Medulla oblongata (tissue), 1 donor: ENCODE data around the gene MGAT4B.

Experiments used
- DNase-seq: peaks from one replicate; pipeline ENCODE4 v3.0.0-alpha.2; 2015; ENCODE audit errors: extremely low spot score

The MGAT4B gene

DNA sequence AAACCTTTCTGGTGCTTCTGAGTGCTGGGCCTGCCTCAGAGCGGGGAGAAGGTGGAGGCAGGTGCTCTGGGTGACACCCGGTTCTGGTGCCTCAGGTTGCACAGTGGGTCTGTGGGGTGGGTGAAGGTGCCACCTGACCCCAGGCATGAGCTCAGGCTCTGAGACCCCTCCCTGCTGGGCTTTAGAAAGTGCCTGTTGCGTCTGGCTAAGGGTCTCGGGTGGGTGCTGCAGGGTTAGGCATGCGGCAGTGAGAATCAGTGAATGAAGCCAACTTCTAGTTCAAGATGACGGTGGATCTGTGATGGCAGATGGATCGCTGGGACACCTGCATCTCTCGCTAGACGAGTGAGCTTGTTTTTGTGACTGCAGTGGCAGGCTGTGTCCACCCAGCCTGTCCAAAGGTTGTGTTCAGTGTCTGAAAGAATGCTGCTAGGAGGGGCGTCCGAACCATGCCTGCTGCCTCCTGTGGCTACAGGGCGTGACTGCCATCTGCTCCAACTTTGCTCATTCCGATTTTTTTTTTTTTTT lies 19.1 kb upstream of the MGAT4B start:
- no peak for DNase-seq

DNA sequence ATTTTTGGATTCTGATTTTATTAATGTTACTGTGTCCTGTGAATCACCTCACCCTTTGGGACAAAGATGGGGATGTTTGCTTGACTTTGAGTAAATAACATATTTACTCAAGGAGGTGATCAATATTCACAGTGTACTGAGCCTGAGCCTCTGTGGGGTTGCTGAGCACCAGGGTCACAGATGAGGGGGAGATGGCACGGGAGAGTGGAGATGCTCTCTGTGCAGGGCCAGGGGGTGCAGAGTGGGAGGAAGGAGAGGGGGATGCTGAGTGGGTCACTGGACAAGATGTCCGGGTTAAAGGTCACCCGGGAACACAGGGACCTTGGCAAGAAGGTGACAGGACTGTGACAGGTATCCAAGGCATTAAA lies 18.1 kb upstream of the MGAT4B start:
- no peak for DNase-seq

DNA sequence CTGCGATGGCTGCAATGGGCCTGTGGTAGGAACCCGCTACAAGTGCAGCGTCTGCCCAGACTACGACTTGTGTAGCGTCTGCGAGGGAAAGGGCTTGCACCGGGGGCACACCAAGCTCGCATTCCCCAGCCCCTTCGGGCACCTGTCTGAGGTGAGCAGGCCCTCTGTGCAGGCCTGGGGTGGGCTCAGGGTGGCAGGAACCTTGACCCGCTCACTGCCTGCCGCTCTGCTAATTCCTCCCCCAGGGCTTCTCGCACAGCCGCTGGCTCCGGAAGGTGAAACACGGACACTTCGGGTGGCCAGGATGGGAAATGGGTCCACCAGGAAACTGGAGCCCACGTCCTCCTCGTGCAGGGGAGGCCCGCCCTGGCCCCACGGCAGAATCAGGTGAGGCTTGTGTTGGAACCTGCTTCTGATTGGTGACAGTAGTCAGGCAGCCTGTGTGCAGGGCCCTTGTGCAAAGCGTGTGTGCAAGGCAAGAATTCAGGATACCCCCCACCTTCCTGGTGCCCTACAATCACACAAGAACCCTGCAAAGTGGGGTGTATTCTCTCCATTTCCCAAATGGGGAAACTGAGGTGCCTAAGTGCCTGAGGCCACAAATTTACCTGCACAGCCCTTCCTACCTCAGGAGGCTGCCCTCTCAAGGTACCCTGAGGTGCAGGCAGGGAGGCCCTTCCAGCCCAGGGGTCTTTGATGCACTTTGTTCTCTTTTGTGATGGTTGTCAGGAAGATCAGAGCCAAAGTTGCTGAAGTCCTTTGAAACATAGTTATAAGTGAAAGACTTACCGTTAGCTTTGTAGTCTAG lies 17.5 kb upstream of the MGAT4B start:
- DNase-seq: no peak

DNA sequence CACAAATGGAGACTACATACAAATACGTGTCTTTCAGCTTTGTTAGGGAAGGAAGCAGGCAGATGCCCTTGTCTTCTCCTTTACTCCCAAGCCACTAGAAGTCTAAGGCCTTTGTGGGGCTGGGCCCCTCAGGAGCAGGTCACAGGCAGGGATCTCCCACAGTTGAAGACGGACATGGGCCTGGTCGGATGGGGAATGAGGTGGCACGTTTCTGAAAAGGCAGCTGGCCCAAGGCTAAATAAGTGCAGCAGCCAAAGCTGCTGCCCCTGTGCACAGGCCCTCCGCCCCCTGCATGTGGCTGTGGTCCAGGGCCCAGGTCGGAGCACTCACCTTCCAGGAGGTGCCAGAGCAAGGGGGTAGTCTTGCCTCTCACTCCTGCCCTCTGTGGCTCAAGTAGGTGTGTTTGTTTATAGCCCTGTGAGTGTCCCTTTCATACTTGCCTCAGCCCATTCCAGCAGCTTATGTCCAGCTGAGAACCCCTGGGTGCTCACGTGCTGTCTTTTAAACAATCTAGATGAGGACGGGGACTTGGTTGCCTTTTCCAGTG lies 15.9 kb upstream of the MGAT4B start:
- DNase-seq: no peak

DNA sequence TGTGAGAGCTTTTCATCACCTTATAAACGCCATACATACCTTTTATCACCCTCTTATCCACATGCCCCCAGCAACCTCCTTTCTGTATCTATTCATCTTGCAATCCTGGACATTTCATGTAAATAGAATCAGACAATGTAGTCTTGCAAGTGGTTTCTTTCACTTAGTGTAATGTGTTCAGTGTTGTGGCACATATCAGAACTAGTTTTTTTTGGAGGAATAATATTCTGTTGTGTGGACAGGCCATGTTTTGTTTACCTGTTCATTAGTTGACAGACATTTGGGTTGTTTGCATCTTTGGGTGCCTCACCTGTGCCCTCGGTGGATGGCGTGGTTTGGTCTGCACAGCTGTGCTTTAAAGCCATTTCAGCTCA lies 15.4 kb upstream of the MGAT4B start:
- peak; percentile 33 for DNase-seq

DNA sequence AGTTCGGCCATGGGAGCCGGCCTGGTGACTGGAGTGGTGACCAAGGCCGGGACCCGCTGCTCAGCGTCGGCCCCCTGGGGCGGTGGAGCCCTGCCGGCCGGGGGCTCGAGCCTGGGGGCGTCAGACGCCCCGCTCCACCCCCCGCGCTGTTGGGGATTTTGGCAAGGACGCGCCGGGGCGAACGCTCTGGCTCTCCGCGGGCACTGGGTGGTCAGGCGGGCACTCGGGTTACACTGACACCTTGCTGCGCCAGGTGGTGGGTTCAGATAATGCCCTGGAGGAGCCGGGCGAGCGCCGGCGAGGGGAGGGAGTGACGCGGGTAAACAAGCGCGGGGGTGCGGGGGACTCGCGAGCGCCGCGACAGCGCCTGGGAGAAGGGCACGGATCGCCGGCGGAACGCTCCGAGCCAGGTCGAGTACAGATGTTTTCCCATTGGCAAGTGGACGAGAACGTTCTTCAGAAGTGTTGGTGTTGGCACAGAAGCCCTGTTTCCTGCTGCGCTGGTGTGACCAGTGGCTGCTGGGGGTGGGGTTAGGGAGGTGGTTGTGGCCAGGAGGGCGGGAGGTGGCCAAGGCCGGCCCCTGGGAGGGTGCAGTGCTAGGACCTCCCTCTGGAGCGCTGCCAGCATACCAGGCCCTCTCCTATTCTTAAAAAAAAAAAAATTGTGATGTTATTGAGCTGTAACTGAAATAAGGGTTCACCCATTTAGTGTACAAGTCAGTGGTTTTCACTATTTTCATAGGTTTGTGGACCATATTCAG lies 14.8 kb upstream of the MGAT4B start:
- DNase-seq: peak; percentile 95

DNA sequence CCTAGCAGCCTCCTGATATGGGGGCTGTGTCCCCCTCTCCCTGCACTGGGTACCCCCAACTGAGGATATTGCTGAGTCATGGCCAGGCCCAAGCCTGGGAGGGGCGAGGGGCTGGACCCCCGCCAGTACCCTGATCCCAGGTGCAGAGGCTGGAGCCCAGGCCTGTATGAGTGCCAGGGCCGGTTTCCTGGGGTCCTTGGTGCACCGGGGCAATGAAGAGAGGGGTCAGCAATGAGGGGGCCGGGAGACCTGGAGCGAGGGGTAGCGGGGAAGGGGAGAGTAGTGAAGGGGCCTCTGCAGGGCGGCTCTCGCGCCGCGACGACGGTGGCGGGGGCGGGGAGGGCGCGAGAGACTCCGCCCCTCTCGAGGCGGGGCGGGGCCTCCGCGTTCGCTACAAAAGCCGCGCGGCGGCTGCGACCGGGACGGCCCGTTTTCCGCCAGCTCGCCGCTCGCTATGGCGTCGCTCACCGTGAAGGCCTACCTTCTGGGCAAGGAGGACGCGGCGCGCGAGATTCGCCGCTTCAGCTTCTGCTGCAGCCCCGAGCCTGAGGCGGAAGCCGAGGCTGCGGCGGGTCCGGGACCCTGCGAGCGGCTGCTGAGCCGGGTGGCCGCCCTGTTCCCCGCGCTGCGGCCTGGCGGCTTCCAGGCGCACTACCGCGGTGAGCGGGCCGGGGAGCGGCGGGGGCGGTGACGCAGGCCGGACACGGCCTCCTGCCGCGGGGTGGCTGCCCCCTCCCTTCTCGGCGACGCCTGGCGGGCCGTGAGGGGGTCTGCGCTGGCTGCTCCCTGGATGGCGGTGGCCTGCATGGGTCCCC lies 14.0 kb upstream of the MGAT4B start, which contains the start of gene SQSTM1:
TSS of gene SQSTM1 (plus strand) at position 423 of the 815 bp plus-strand sequence. CDS start at position 455, 32 bp downstream.
- peak; percentile 91 for DNase-seq

DNA sequence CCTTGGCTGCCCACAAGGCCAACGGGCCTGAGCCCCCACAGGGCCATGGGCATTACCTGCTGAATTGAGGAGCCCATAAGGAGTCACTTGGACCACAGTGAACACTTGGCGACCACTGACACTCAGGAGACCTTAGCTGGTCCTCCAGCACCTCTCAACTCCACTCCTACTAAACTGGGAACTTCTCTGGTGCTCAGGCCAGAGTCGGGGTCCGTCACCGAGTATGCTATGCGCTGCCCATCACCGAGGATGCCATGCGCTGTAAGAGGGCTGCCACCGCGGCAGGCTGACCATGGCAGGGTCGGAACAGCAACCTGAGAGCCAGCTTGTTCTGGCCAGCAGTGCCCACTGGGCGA lies 13.4 kb upstream of the MGAT4B start:
- peak; percentile 32 for DNase-seq

DNA sequence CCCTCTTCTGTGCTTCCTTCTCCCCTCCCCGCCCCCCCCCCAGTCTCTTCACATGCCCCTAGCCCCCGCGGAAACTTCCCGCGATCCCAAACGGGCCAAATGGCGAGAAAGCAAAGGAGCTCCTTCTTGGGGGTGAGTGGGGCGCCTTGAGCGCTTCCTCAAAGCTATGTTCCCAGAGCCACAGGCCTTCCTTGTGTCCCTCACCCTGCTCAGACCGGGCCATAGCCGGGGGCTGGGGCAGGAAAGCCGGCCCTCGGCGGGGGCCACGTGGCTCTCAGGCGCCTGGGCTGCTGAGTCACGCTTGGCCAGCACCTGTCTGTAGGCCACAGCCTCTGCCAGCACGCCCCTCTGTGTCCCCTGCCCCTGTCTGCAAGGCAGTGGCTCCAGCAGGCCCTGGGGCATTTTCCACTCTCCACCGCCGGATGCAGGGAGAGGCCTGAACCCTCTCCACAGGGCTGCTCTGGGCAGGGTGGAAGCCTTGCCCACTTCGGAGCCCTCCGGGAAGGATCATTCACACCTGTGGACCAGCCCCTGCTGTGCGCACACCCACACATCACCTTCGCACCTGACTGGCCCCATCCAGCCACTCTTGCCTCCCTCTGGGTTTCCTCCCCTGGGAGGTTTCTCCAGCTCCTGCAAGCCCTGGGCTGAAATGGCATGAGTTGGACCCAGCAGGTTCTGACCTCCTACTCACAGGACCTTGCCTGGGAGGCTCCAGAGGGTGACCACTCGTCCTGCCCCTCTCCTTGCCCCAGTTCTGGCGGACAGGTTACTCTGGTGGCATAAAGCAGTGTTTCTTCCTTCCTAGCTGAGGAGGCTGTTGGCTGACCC lies 12.8 kb upstream of the MGAT4B start:
- peak; percentile 75 for DNase-seq

DNA sequence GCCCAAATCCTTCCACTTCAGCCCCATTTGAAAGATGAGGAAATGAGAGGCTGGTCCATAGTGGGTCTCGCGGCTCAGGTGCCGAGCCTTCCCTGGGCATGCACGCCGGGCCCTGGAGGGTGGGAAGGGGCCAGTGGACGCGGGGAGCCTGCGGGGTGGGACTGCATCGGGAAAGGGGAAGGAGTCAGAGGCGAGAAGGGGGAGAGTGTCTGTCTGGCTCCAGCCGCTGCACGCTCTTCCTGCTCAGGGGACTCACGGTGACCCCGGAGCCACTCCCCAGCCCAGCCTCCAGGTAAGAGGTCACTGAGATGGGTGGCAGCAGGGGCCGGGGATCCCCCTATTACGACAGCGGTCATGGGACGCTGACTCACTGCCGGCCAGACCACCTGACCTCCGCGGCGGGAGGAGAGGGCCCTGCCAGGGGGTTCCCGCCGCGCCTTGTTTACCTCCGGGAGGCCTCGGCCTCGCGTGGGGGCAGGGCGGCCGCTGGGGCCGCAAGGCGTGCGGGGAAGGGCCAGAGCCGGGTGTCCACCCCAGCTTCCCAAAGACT lies 12.2 kb upstream of the MGAT4B start:
- DNase-seq: peak; percentile 97

DNA sequence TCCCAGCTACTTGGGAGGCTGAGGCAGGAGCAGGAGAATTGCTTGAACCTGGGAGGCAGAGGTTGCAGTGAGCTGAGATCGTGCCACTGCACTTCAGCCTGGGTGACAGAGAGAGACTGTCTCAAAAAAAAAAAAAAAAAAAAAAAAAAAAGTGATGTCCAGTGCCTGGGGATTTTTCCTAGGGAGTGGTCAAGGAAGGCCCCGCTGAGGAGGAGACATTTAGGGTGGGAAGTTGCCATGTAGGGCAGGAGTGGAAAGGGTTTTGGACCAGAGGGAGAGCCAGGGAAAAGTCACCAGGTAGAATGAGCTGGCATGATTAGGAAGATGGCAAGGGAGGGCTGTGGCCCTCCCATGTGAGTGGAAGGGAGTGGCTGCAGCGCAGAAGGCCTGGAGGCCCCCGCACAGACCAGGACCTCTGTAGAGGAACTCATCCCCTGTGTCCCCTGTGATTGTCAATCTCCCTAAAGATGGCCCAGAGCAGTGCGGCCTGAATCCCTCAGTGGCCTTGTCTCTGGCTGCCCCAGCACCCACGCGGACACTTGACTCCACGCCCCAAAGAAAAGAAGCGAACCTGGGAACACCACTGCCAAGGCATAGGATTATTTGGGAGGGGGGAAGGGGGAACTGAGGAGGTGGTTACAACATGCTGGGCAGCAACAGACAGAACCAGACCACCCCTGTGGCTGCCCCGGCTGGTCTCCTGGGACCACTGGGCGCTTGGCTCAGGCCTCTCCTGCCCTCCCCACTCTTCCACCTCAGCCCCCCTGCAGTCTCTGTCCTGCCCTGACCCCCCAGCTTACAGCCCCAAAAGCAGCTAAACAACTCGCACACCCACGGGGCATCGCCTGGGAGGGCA lies 11.5 kb upstream of the MGAT4B start:
- DNase-seq: no peak

DNA sequence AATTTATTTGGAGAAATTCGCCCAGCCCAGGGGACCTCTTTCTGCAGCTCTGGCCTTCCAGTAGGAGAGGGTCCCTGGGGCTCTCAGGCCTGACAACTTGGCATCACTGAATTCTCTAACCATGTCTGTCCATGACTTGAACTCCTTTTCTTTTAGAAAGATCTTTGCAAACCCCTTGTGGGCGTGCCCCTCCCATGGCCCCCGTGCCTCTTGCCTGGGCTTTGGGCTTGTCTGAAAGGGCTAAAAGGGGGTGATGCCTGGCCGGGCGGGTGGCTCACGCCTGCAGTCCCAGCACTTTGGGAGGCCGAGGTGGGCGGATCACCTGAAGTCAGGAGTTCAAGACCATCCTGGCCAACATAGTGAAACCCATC lies 10.8 kb upstream of the MGAT4B start:
- DNase-seq: no peak

DNA sequence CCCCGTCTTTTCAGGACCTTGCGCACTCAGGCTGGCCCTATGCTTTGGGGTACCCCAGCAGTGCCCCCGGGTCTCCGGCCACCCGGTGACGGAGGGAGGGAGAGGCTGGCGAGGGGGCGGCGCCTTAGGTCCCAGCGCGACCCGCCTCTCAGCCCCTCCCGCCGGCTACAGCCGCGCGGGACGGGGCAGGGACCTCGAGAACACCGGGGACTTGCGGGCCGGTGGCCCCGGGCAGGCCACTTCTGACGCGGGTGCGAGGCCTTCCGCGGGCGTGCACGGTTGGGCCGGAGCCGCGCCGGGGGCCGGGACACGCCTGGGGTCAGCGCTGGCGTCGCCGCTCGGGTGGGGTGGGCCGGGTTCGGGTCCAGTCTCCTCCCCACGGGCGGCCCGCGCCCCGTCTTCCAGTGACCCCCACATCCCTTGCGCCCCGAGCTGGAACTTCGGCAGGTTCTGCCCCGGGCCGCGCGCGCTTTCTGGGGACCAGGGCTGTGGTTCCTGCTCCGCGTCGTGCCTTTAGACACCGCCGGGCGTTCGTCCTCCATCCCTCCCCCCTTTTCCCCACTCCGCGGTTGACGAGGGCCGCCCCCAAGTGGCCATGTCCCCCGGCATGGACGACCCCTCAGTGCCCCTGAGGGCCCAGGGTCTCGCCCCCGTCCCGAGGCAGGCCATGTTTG lies 10.3 kb upstream of the MGAT4B start:
- no peak for DNase-seq

DNA sequence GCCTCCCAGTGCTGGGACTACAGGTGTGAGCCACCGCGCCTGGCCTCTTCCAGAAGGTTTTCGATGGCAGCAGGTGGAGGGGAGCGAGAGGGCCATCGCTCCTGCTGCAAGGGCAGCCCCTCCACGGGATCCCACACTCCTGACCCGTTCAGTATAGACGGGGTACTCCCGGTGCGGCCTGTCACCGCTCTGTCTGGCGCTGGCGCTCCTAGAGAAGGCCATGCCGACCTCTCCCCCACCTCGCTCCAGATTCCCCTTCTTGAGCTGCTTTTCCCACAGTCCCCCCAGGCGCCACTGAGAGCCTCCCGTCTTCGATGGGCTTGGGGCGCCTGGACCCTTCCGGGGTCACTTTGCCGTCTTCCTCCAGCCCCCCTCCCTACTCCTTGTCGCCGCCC lies 9.7 kb upstream of the MGAT4B start:
- DNase-seq: no peak

DNA sequence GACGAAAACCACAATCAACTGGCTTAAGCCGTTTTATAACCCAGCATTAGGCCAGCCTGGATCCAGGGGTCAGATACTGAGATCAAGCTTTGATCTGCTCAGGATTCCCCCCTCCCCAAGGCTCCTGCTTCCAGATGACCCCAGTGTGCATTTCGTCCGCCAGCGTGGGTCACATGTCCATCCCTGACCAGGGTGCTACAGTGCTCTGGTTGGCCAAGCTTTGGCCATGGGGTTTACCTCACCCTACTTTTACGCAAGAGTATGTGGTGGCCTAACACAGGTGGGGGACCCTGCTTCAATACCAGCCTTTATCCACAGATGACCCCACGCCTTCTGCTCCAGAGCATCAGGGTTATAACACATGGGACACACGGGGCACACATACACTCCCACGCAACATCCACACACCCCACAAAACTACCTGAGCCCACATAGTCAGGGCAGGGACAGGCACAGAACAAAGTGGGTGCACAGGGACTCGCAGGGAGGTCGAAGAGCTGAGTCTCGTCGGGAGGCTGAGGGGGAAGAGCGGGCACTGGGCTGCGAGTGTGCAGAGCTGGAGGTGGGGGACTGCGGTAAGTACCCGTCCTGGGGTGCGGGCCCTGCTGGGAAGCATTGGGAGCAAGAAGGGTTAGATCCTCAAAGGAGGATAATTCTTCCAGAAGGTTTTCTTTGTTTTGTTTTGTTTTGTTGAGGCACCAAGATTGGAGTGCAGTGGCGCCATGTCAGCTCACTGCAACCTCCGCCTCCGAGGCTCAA lies 9.0 kb upstream of the MGAT4B start:
- DNase-seq: no peak

DNA sequence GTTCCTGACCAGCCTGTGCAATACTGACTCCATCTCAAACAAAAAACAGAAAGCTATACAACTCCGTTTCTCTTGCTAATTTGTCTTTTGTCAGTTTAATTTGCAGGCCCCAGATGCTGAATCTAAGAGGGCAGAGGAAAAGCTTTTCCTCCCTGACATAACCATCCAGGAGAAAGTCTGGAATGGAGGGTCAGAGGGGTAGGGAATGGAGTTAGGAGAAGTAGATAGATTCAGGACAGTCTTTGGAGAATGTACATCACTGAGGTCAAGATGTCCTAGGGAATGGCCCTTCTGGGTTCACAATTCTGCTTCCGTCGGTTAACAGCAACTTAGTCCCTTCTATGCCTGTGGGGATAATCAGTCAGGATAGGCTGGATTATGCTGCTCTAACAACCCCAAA lies 7.4 kb upstream of the MGAT4B start:
- no peak for DNase-seq

DNA sequence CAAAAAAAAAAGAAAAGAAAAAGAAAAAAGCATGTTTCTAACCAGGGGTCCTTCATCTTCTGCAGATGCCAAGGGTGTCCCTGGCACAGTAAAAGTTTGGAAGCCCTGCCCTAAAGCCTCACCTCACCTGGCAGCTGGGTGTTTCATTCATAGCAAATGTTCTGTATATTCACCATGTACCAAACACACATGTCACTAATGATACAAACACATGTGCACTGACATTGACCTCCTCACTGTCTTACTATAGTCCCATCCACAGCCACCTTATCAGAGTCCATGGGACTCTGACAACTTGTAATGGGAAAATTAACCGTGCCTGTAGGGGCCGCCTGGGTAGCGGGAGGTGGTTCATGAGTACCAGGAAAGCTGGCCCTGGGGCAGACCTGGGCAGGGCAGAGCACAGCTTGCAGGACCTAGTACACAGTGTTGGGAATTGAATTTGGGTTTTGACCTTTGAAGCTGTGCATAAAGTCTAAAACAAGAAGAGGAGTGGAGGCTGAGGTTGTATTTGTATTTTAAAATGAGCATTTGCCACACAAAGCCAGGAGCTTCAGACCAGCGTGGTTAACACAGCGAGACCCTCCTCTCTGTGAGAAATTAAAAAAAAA lies 6.4 kb upstream of the MGAT4B start:
- no peak for DNase-seq
